NCI-H1417 treated with DMSO at 0.1 percent for 48 hours (cell line): ENCODE data around the gene TGFA.

Source experiments
- DNase-seq: peaks from one replicate; lab custom pipeline; 2025; lab: John Stamatoyannopoulos, UW

TGFA gene

DNA sequence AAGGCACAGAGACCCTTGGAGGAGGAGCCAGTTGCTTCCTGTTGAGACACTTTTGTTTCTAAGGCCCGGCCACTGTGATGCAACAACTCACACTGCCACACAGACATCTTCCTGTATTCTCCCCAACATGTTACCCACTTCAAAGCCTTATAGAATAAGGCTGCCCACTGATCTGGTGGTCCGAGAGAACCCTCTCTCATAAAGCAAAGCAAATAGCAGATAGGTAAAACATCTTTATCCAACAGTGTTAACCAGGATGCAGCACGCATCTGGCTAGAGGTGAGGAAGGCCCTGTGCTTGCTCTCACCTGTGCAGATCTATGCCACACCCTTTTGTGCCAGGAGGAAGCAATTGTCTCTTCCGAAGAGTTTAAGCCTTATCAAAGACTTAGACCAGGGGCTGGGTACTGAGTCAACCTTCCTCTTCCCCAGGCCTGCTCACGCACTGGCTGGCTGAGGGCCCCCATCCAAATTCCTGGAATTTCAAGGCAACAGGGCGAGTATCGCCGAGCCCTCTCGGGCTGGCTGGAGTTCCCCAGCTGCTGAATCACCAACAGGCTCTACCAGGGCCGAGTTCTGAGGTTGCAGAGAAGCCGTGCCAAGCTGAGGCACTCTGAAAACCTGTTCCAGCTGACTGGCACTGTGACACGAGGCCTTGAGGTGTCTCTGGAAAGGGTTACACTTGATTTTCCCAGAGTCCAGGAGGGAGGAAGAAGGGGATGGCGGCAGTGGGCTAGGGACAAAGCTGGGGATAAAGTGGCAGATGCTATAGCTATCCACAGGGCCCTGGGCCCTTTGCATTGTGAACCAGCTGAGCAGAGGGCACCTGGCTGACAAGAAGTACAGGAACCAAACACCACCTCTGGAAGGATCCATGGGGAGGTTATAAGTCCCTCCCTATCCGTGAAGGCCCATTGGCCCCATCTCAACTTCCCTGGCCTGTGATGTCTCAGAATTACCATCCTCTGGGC lies 29.3 kb downstream of the TGFA start:
- DNase-seq: no peak

DNA sequence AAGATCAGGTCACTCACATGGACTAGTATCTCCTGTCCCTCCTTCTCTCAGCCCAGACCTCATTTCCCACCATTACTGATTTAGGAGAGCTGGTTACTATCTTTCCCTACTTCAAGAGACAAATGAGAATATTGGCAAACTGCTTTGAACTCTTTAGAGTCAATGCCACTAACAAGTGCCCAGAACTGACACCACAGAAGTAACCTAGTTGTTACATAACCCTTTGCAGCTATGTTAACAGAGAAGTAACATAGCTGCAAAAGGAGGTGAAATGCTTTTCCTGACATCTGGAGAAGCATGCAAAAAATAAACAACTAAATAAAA lies 30.0 kb downstream of the TGFA start:
- no peak for DNase-seq

DNA sequence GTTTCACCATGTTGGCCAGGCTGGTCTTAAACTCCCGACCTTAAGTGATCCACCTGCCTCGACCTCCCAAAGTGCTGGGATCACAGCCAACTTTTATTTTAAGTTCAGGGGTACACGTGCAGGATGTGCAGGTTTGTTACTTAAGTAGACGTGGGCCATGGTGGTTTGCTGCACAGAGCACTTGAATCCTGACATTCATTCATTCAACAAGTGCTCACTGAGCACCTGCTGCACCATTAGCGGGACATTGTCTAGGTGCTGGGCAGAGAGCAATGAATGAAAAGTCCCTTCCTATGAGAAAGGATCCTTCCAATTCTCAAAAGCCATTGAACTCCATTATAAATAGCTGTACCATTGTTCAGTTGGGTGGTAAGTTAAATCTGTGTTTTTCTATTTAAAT lies 31.0 kb downstream of the TGFA start:
- DNase-seq: no peak

DNA sequence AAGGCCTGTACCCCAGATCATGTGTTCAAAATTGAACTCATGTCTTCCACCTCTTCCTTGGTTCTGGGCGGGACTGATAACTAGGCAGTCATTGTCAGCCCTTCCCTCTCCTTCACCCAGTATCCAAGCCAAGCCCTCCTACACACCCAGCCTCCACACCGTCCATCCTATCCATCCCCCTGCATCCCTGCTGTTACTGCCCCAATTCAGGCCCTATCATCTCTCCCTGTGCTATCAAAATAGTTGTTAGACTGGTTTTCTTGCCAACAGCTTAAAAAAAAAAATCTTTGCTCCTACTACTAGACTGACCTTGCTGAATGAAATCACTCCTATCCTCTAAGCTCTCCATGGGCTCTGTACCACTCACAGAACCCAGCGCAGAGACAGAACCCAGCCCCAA lies 32.8 kb downstream of the TGFA start:
- DNase-seq: no peak

DNA sequence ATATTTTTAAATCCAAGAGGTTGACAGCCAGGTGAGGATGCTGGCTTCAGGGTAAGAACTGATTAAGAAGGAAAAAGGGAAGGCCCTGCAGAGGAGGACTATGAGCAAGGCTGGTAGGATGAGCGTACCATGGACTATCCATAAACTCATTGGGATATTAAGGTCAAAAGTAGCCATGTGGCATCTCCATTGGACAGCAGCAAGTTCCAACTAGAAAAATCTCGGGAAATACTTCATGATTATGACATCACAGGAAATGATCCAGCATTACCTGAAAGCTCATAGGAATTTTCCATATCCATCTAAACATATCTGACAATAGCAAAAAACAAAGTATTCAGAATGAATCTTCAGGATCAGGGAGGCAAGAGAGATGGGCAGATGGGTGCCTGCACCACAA lies 34.2 kb downstream of the TGFA start:
- DNase-seq: no peak

DNA sequence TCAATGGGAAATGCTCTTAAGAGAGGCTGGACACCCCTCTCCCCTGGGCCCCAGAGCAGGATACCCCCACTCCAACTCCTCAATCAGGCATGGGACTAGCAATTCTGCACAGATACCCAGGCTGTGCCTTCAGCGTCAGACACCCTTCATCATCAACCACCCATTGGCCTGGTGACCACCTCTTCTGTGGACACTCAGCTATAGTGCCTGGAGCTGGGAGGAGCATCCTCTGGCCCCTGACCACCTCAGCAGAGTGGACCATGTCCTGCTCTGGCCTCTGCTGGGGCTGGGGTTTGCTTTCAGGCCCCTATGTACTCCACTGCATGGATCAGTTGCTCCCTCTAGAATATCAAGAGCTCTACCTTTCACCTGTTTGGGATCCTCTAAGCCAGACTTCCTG lies 35.1 kb downstream of the TGFA start:
- DNase-seq: no peak

DNA sequence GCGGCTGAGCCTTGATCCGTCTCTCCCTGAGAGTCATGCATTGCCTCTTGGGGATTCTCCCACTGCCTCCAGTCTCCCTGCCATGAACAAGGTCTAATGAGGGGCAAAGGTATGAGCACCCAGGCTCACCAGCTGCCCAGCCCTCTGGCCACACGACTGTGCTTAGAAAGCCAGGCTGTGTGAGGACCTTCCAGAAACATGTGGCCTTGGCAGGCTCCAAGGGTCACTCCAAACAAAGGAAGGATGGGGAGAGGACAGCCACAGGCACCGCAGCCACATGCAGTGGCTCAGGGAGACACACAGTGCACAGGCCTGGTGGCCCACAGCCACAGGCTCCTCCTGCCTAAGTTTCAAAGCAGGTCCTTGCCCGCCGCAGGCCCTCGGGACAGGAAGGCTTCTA lies 35.8 kb downstream of the TGFA start:
- no peak for DNase-seq

DNA sequence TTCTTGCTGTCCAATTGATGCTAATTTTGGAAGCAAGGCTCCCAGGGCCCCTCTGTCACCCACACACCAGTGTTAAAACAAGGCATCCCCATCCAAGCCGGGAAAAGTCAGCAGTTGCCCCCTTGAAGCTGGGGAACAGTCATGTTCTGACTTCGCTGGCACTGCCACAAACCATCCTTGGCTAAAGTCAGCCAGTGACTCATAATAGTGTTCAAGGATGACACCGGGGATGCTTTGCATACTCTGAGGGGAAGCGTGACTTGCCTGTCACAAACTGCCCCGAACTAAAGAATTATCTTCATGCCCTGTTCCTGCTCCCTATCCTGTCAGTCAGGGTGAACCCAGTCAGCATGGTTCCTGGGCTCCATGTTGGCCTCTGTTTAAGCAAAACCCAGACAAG lies 37.0 kb downstream of the TGFA start:
- DNase-seq: no peak

DNA sequence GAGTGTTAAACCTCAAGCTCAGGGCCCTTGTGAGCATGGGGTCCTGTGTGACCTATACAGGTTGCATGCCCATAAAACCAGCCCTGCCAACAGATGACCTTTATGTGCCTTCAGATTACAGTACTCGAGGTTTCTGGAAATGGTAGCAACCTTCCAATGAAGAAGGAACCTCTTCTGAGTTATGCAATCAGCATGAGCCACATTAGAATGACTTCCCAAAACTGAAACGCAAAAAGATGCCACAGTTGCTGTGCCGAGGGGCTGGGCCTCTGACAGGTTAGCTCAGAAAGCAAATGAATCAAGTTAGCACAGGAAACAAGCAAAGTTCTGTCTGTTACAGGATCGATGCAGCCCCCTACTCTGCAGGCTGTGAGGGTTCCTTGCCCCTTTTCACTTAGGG lies 37.7 kb downstream of the TGFA start:
- DNase-seq: no peak

DNA sequence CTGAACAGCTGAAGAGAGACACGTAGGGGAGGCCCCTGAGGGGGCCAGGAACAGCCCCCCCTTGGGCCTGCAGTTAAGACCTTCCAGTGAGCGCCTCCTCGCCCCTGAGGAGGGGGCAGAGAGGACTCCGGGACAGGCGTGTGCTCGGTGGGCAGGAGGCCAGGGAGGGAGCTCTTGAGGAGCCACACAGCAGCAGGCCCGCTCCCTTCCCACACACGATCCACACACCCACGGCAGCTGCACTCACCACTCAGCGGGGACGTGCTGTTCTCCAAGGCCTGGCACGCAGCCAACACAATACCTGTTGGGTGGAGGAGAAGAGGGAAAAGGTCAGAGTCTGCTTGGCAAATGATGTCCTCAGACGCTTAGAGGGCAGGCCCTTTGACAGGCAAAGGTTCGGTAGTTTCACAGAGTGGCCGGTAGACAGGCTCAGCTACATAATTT lies 39.0 kb downstream of the TGFA start:
- DNase-seq: peak; percentile 56

DNA sequence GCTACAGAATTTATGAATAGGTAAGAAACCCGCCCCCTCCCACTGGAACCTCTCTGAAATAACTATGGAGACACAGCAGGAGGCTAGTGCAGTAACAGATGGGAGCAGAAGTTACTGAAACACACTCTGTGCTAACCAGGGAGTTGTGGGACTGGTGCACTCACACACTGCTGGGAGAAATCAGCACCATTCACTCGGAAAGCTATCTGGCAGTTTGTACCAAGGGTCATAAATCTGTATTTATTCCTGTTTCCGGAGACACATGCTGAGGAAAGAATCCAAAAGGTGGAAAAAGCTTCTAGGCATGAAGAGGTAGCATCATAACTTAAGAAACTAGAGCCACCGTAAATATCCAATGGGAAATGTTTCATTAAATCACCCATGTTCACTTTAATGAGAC lies 39.9 kb downstream of the TGFA start:
- no peak for DNase-seq

DNA sequence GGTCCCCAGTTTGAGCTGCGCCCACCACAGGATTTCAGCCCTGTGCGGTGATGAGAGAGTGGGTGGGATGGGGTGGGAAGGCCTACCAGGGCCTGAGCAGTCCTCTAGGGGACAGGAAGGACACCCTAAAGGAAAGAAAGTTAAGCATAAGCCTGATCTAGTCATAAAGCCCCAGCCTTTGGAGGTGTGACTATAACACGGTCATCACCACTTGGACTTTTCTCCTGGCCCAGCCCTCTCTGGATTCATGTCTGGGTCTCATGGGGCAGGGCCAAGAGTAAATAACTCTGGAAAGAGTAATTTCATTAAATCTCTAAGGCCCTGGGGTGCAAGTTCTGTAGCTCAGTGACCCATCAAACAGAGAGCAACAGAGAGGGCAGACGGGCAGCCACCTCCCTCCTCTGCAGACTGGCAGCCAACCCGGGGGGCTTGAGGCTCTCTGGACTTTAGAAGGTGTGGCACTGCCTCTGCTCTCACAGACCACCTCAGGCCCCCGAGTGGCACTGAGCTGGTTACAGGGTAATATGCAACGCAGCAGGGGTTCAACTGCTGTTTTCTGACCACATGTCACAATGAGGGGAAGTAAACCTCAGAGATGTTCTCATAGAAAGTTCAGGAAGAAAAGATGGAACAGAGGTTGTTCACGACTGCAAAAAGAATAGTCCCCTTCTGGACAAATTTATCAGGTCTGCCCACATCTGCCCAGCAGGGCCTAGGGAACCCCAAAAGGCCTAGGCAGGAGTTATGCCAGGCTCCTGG lies 41.5 kb downstream of the TGFA start:
- DNase-seq: no peak

DNA sequence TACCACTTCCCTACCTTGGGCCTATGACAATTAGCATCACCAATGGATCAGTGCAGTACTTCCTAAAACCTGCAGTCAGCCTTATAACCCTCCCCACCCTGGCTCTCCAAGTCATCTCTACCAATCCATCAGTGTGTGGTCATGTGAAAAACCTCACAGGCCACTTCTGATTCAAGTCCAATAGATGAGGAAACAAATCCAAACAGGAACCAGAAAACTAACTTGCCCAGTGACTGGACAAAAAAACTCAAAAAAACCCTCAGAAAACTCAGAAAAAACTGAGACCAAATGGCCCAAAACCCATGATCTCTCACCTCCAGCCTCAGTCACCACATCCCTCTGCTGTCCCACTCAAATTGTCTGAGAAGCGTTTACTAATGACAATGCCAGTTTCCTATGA lies 43.3 kb downstream of the TGFA start:
- no peak for DNase-seq

DNA sequence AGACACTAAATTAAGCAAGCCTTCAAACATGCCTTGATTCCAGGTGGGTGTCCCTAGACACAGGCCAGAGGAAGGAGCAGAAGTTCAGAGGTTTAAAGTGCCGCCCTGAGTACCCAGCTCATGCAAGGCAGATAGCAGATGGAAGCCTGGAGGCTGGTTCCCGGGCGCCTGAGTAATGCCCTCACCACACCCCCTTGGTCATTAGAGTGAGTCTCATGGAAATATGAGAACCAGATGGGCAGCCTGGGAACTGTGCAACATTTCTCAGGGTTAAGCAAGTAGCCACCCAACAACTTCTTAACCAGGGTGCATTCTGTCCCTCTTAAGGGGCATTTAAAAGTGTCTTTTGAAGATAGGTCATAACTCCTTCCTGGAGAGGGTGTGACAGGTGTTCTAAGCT lies 44.1 kb downstream of the TGFA start:
- DNase-seq: no peak

DNA sequence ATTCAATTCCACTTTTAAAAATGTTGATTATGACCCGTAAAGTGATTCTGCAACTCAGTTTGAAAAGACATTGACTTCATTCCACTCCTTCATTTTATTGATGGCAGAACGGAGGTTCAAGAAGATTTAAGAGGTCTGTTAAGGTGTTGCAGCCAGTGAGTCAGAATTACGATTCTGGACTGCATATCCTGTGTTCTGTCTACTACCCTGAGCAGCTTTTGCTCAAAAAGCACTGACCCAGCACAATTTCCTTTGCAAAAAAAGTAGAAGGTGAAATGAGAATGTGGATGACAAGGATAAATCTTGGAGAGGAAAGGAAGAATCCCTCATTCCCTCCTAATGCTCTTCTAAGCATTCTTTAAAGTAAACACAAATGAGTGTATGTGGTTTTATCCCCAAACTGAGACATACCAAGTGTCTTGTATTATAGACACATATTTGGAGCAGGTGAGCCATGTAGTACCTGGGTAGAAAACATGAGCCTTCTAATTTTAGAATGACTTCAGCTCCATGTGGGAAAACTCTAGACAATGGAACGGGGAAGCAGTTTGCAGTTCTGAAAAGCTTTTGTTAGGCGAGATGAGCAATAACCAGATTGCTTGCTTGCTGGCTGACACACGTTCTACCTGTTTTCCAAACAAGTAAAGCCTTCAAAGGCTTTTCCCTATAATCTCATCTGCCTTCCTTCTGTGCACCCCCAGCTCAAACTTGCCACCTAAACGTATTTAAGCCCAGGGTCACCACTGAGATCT lies 44.7 kb downstream of the TGFA start:
- DNase-seq: no peak

DNA sequence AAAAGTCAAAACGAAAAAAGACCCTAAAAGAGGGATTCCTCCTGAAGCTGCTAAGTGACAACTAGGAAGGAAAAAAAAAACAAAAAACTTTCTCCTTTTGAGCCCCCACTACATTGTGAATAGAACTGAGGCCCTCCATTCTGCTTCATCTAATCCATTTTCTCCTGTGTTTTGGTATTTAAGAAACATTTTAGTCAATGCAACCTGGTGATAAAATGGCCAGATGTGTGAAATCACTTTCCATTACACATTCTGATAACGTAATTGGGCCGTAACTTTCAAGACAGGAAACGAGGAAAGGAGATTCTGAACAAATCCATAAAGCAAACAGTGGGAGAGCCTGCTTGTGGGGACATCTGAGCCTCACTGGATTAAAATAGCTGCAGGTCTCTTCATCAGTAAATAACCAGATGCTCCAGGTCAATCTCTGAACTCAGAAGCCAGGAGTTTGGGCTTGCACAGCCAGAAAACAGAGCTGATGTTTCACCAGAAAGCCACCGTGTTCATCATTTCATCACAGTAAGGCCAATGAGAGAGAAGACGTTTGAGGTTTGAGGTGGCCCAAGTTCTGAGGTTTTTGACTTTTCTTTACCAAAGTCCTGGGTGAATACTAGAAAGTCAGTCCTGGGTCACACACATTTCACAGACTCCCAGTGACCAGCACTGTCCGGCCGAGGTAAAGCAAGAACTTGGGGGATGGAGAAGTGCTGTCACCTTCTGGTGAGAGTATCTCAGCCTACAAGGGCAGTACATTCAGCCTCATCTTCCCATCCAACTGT lies 47.8 kb downstream of the TGFA start:
- no peak for DNase-seq

DNA sequence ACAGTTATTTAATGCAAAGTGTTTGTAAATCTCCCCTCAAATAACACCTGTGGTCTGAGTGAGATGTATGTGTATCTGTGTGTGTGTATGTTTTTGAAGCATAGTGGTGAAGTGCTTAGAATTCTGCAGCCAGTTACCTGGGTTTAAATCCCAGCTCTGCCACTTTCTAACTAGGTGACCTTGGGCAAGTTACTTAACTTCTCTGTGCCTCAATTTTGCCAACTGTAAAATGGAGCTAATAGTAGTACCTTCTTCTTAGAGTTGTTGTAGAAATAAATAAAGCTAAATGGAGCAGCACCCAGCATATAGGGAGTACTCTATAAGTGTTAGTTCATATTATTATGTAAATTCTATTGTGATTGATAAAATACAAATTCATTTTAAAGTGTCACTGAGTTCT lies 48.9 kb downstream of the TGFA start:
- no peak for DNase-seq

DNA sequence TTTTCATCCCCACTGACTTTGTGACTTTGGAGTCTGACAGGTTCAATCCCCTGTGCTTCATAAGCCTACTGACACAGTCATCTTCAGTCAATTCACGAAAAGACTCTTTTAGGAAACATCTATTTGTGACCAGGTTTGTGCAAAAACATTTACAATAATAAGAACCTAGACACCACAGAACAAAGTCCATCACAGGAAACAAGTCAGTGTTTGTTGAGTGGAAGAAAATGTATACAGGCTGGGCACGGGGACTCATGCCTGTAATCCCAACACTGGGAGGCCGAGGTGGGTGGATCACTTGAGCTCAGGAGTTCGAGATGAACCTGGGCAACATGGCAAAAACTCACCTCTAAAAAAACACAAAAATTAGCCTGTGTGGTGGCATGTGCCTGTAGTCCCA lies 49.7 kb downstream of the TGFA start:
- no peak for DNase-seq

DNA sequence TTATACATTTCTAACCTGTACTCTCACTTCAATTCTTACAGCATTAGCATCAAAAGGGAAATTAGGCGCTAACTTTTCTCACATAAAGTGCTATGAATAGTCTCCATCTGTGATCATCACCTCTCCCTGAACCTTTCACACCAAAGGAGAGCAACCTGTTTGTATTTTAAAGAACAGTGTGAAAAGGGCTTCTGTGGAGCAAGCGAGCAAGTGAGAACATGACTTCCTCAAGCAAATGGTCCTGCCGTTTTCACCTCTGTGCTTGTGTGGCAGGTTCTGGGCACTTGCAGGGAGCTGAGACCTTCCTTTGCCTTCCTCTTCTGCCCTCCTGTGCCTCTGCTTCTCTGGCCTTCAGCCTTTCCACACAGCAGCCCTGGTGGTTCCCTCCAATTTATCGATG lies 51.9 kb downstream of the TGFA start:
- no peak for DNase-seq

DNA sequence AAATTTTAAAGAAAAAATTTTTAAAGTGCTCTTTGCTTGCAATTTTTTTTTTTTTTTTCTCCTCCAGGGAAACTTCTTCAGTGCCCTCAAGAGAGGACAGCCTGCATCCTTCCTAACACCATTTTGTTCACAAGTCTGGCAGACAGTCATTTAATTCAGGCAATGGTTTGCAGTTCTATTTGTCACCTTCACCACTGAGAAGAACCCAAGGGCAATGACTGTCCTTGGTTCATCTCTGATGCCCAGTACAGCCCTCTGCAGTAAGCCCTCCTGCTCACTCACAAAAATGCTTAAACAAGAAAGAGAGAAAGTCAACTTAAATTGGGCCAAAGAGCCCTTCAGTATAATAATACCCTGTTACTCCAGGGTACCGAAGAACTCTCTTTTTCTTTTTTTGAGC lies 52.4 kb downstream of the TGFA start:
- no peak for DNase-seq

DNA sequence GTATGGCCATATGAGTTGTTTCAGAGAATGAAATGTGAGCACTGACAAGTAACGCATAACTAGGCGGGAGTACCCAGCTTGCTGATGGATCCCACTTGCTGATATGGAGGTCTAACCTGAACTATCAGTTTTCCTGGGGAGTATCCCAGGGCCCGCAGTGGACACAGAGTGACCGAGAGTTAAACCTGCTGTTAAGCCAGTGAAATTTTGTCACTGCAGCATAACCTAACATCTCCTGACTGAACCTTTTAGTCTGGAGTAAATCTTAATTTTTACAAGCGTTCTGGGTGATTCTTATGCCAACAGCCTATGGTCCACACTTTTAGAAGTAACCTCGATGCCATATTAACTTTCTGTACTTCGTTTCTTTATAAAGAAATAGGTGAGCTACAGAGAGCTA lies 54.4 kb downstream of the TGFA start:
- DNase-seq: no peak

DNA sequence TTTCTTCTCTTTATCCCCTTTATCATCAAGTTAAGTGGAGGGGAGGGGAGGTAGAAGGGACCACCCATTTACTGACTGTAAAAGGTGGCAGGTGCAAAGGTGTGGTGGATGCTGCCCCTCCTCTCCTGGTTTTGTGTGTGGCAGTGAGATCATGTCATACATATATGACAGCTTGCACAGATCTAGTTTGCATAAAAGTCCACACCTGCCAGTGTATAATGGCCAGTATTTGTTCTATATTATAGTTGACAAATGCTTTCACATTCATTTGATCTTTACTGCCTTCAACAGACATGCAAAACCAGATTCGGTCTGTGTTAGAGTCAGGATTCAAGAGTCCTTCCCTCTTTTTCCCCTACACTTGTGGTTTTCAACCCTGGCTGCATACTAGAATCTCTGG lies 55.1 kb downstream of the TGFA start:
- DNase-seq: no peak
